ENCODE data around the gene SYNGR3. TPM values are rescaled to one million over a fixed set of nuclear protein-coding genes. Genes with fewer than 3 reads are reported as not detected.

Gene SYNGR3
- total RNA-seq, 4 donors from 2014 or later: 2.3 TPM; not detected in 3

DNA sequence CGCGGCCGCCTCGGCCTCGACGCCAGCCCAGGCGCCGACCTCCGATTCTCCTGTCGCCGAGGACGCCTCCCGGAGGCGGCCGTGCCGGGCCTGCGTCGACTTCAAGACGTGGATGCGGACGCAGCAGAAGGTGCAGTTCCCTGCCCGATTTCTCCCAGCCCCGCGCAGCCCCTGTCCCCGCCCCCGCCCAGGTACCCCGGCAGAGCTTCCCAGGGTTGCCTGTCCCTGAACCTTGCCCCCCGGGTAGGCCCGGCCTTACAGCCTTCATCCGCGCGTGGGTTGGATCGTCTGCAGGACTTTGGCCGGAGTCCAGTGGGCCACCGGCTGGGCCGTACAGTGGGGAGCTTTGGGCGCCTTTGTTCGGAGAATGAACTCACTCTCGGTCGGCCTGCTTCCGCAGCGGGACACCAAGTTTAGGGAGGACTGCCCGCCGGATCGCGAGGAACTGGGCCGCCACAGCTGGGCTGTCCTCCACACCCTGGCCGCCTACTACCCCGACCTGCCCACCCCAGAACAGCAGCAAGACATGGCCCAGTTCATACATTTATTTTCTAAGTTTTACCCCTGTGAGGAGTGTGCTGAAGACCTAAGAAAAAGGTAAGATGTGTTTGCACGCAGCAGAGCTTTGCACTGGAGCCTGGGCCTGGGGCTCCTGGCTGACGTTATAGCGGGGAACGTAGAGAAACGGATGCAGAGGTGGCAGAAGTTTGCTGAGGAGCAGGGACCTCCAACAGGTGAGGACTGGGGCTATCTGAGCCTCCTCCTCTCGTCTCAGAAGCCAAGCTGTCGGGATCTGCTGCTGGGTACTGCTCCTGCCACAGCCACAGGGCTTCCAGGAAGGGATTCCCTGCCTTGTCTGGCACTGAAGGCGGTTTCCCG, 5.2 kb upstream of the SYNGR3 start:
- Histone ChIP-seq H3K4me3 (peak overlapping the region; percentile 74 to 91 (median 86)), H3K4me1 (peaks cover 16 to 25% of the 10 kb centered on the region in 2 donors), H3K27me3 (peaks cover 12 to 14% (median 13%) of the 10 kb centered on the region in 3 donors), H3K36me3 (peaks cover 0 to 20% of the 10 kb centered on the region in 2 donors), H3K9me3 (no peaks in the 10 kb centered on the region), H3K27ac (peak overlapping the region; percentile 52 to 83 (median 78))
- in situ Hi-C loops (cut with MboI; ENCODE audit: low sequenced_read_pairs in 4 of 4): no loop called here
- peak; percentile 6 to 23 for ATAC-seq
- no peak for TF ChIP-seq POLR2A (IDR thresholded peaks at IDR 0.05)
- TF ChIP-seq, protein P1, sequence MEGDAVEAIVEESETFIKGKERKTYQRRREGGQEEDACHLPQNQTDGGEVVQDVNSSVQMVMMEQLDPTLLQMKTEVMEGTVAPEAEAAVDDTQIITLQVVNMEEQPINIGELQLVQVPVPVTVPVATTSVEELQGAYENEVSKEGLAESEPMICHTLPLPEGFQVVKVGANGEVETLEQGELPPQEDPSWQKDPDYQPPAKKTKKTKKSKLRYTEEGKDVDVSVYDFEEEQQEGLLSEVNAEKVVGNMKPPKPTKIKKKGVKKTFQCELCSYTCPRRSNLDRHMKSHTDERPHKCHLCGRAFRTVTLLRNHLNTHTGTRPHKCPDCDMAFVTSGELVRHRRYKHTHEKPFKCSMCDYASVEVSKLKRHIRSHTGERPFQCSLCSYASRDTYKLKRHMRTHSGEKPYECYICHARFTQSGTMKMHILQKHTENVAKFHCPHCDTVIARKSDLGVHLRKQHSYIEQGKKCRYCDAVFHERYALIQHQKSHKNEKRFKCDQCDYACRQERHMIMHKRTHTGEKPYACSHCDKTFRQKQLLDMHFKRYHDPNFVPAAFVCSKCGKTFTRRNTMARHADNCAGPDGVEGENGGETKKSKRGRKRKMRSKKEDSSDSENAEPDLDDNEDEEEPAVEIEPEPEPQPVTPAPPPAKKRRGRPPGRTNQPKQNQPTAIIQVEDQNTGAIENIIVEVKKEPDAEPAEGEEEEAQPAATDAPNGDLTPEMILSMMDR (IDR thresholded peaks at IDR 0.05 in 4 of 5, conservative IDR thresholded peaks at IDR 0.05 in 1 of 5): no peak
- DNase-seq: no peak
- intact Hi-C loops (cut with DNase I; ENCODE audit: low total_unique reads): loop anchor here (10.0 kb wide), 1 partner anchor 370 kb away; the partner anchor contains the start of genes CRAMP1 and IFT140

DNA sequence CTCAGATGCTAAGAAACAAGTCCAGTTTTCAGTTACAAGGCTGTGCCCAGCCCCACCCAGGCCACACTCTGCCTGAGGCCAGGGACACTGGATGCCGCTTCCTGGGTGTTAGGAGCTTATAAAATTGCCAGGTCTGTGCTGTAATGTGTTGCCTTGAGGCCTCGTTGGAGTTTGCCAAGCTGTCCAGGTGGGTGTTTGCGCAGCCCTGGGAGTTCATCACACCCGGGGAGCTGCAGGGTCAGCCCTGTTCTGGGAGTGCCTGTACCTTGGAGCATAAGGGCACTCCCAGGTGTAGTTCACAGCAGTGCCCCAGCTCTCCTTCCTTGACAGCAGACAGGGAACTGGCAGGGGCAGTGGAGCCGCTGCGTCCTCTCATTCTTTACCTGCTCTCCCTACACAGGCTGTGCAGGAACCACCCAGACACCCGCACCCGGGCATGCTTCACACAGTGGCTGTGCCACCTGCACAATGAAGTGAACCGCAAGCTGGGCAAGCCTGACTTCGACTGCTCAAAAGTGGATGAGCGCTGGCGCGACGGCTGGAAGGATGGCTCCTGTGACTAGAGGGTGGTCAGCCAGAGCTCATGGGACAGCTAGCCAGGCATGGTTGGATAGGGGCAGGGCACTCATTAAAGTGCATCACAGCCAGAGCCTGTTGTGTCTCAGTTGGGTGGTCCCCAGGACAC, 4.2 kb upstream of the SYNGR3 start:
- ATAC-seq (no peak), DNase-seq (no peak)
- intact Hi-C loops (cut with DNase I; ENCODE audit: low total_unique reads): loop anchor here (10.0 kb wide), 1 partner anchor 371 kb away; the partner anchor contains the start of genes CRAMP1 and IFT140
- no peaks in the 10 kb centered on the region for H3K9me3 ChIP-seq
- TF ChIP-seq, protein P1 (IDR thresholded peaks at IDR 0.05 in 4 of 5, conservative IDR thresholded peaks at IDR 0.05 in 1 of 5): no peak
- TF ChIP-seq POLR2A (IDR thresholded peaks at IDR 0.05): no peak
- H3K4me1 ChIP-seq: peaks cover 17 to 18% of the 10 kb centered on the region in 2 donors
- peaks cover 17 to 22% (median 21%) of the 10 kb centered on the region in 3 donors for H3K27me3 ChIP-seq
- in situ Hi-C loops (cut with MboI; ENCODE audit: low sequenced_read_pairs in 4 of 4): no loop called here
- H3K4me3 ChIP-seq: peak overlapping the region in 2 of 4 donors; percentile 74 to 88
- H3K36me3 ChIP-seq: peaks cover 0 to 20% of the 10 kb centered on the region in 2 donors
- no peak overlapping the region for H3K27ac ChIP-seq

DNA sequence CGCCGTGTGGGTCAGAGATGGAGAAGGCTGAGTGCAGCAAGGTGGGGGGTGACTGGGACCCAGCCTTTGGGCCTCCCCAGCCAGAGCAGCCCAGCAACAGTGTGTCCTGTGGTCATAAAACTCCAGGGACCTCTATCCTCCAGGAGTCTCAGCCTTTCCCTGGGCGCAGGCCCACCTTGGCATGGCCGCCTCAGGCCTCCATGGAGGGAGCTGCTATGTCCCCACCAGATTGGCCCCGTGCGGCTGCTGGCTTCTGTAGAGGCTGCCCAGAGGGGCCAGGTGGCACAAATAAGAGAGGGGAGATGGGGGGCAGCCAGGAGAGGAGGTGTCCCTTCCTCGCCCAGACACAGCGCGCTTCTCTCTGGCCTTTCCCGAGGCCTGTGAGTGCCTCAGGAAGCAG, 2.6 kb upstream of the SYNGR3 start:
- in situ Hi-C loops (cut with MboI; ENCODE audit: low sequenced_read_pairs in 4 of 4): no loop called here
- intact Hi-C loops (cut with DNase I; ENCODE audit: low total_unique reads): loop anchor here (10.0 kb wide), 1 partner anchor 372 kb away; the partner anchor contains the start of genes CRAMP1 and IFT140
- TF ChIP-seq, protein P1 (IDR thresholded peaks at IDR 0.05 in 4 of 5, conservative IDR thresholded peaks at IDR 0.05 in 1 of 5): no peak
- no peak for TF ChIP-seq POLR2A (IDR thresholded peaks at IDR 0.05)
- H3K4me3 ChIP-seq: no peak overlapping the region
- no peak for ATAC-seq
- peaks cover 0 to 20% of the 10 kb centered on the region in 2 donors for H3K36me3 ChIP-seq
- no peak for DNase-seq
- no peaks in the 10 kb centered on the region for H3K9me3 ChIP-seq
- H3K27me3 ChIP-seq: peaks cover 30 to 35% (median 34%) of the 10 kb centered on the region in 3 donors
- H3K27ac ChIP-seq: no peak overlapping the region
- peaks cover 19 to 29% of the 10 kb centered on the region in 2 donors for H3K4me1 ChIP-seq

DNA sequence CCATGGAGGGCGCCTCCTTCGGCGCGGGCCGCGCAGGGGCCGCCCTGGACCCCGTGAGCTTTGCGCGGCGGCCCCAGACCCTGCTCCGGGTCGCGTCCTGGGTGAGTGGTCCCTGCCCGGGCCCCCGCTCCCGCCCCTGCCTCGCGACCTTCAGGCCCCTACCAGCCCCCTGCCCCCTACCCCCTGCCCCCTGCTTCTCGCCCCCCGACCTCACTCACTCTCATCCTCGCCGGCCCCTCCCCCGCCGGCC, 256 bp downstream of the SYNGR3 start:
- peaks cover 30 to 38% (median 34%) of the 10 kb centered on the region in 3 donors for H3K27me3 ChIP-seq
- peaks cover 0 to 20% of the 10 kb centered on the region in 2 donors for H3K36me3 ChIP-seq
- no peak overlapping the region for H3K27ac ChIP-seq
- no peaks in the 10 kb centered on the region for H3K9me3 ChIP-seq
- no peak overlapping the region for H3K4me3 ChIP-seq
- DNase-seq: no peak
- in situ Hi-C loops (cut with MboI; ENCODE audit: low sequenced_read_pairs in 4 of 4) (no loop called here), intact Hi-C loops (cut with DNase I; ENCODE audit: low total_unique reads) (no loop called here)
- TF ChIP-seq, protein P1 (IDR thresholded peaks at IDR 0.05 in 4 of 5, conservative IDR thresholded peaks at IDR 0.05 in 1 of 5): no peak
- TF ChIP-seq POLR2A (IDR thresholded peaks at IDR 0.05): no peak
- H3K4me1 ChIP-seq: peaks cover 12 to 21% of the 10 kb centered on the region in 2 donors
- no peak for ATAC-seq
